ENCODE measurements around the gene BTAF1. TPM values are rescaled to one million over a fixed set of nuclear protein-coding genes. Genes with fewer than 3 reads are reported as not detected.

The BTAF1 gene
- total RNA-seq, 1 experiment from 2014 or later = 45.2 TPM

DNA sequence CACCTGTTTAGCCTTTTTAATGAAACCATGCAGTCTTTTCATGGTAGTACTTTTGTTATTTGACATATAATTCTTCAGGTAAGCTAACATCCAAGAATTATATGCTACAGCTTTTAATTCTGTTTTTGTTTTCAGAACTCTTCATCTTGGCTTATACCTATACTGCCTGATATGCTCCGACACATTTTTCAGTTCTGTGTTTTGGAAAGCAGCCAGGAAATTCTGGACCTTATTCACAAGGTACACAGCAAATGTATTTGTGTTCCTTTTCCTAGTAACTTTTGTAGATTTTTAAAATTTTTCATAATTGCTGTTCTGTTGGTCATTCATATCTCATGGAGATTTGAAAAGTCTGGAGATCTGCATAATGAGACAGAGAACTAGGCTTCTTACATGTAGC, 56.7 kb downstream of the BTAF1 start:
- H2AFZ ChIP-seq (ENCODE audit: low read length) = no peak overlapping the region
- no peak overlapping the region for H2BK20ac ChIP-seq (ENCODE audit: low read depth, low read length, poor library complexity, severe bottlenecking)
- H3K4me1 ChIP-seq (ENCODE audit: insufficient read depth, low read length) = no peaks in the 10 kb centered on the region
- WGBS (ENCODE audit: extremely low coverage, insufficient read length, low lambda C conversion rate) = no CpG with 5 or more reads among the region's 1 CpG
- H3K14ac ChIP-seq (ENCODE audit: insufficient read depth, low read length) = no peak overlapping the region
- H2BK120ac ChIP-seq (ENCODE audit: low read depth, low read length, poor library complexity, severe bottlenecking) = no peak overlapping the region
- no peak overlapping the region for H3K9ac ChIP-seq (ENCODE audit: extremely low read depth, insufficient read length, low read length)
- no peak overlapping the region for H3K4ac ChIP-seq (ENCODE audit: low read depth, low read length)
- DNase-seq = no peak
- H4K91ac ChIP-seq (ENCODE audit: insufficient read length, low read depth, low read length) = no peak overlapping the region
- peaks cover 17 to 57% (median 42%) of the 10 kb centered on the region in 3 experiments; a peak in 6 of 7 replicates for H3K36me3 Mint-ChIP-seq (ENCODE audit: insufficient read depth in 1 of 3, low read depth in 3 of 3)
- H3K79me2 ChIP-seq (ENCODE audit: insufficient read depth, low read length) = no peaks in the 10 kb centered on the region
- H4K20me1 ChIP-seq (ENCODE audit: control insufficient read depth, insufficient read depth, insufficient read length) = no peaks in the 10 kb centered on the region
- H3K27me3 ChIP-seq (ENCODE audit: insufficient read depth, low read length) = no peaks in the 10 kb centered on the region; the same call in 1 of the 2 replicates
- H3K9me3 ChIP-seq (ENCODE audit: control insufficient read depth, low read depth, low read length) = no peaks in the 10 kb centered on the region
- H4K5ac ChIP-seq (ENCODE audit: insufficient read length, low read depth, low read length) = no peak overlapping the region
- H3K23me2 ChIP-seq (ENCODE audit: insufficient read length, low read depth, low read length, poor library complexity, severe bottlenecking) = no peaks in the 10 kb centered on the region
- H3K4me1 Mint-ChIP-seq = no peaks in the 10 kb centered on the region
- no peak overlapping the region for H2BK15ac ChIP-seq (ENCODE audit: low read depth, low read length)
- no peak overlapping the region for H3K4me3 Mint-ChIP-seq
- H3K27me3 Mint-ChIP-seq (ENCODE audit: low read depth) = no peaks in the 10 kb centered on the region
- TF ChIP-seq CTCF (conservative IDR thresholded peaks at IDR 0.05) = no peak
- H2BK12ac ChIP-seq (ENCODE audit: insufficient read length, low read depth, low read length) = no peak overlapping the region
- H3K18ac ChIP-seq (ENCODE audit: insufficient read length, low read depth, low read length) = no peak overlapping the region
- H4K8ac ChIP-seq (replicated peaks; ENCODE audit: insufficient read length, low read depth, low read length) = no peak overlapping the region
- no peak overlapping the region for H3K23ac ChIP-seq (ENCODE audit: insufficient read length, low read depth, low read length)
- H3K79me1 ChIP-seq (ENCODE audit: insufficient read depth, low read depth, low read length, poor library complexity, severe bottlenecking) = no peaks in the 10 kb centered on the region
- no peaks in the 10 kb centered on the region for H3K9me3 Mint-ChIP-seq
- H3K4me2 ChIP-seq (ENCODE audit: insufficient read depth, insufficient read length, low read length) = no peak overlapping the region
- H3K27ac ChIP-seq (ENCODE audit: insufficient read length, low read depth, low read length) = no peak overlapping the region
- H2AK5ac ChIP-seq (ENCODE audit: insufficient read length, low read length) = no peak overlapping the region
- no peak overlapping the region for H3K56ac ChIP-seq (ENCODE audit: insufficient read length, low read depth, low read length)
- H3T11ph ChIP-seq (ENCODE audit: low read length) = no peak overlapping the region
- no peak overlapping the region for H3K27ac Mint-ChIP-seq
- H2BK5ac ChIP-seq (ENCODE audit: insufficient read length, low read length) = no peak overlapping the region
